ENCODE data around the gene NFATC1. TPM values are rescaled to one million over a fixed set of nuclear protein-coding genes. Genes with fewer than 3 reads are reported as not detected.

NFATC1 gene
- total RNA-seq, 4 donors from 2014 or later, result 5.3 to 19.1 (median 11.8) TPM

GRCh38 chr18:79471597-79471996, 75.9 kb downstream of the NFATC1 start:
- intact Hi-C loops (cut with DNase I; ENCODE audit: low total_unique reads), result loop anchor here (5.0 kb wide), 1 partner anchor 181 kb away; no protein-coding TSS in a partner anchor
- TF ChIP-seq CTCF (IDR thresholded peaks at IDR 0.05) (no peak), POLR2A (IDR thresholded peaks at IDR 0.05) (no peak), EP300 (IDR thresholded peaks at IDR 0.05; ENCODE audit: low read depth) (no peak), POLR2AphosphoS5 (IDR thresholded peaks at IDR 0.05) (no peak)
- H3K27ac ChIP-seq, result no peak overlapping the region
- H3K36me3 ChIP-seq, result no peaks in the 10 kb centered on the region
- H3K4me1 ChIP-seq, result no peaks in the 10 kb centered on the region
- no peak overlapping the region for H3K4me3 ChIP-seq
- DNase-seq, result no peak
- no peaks in the 10 kb centered on the region for H3K27me3 ChIP-seq
- in situ Hi-C loops (cut with MboI; ENCODE audit: low pct_ligation_motif_present in 1 of 4, low pct_unique_long_range_greater_than_20kb in 1 of 4, low sequenced_read_pairs in 3 of 4), result no loop called here
- WGBS, 2 donors (ENCODE audit: low coverage in 1 of 2), result 92% methylated on average over 16 of the region's 16 CpGs; no CpG with 5 or more reads in 1 of the 2 donors
- H3K9me3 ChIP-seq, result no peaks in the 10 kb centered on the region

- Histone ChIP-seq H3K27ac (no peak overlapping the region), H3K4me1 (no peaks in the 10 kb centered on the region), H3K36me3 (no peaks in the 10 kb centered on the region), H3K9me3 (no peaks in the 10 kb centered on the region), H3K27me3 (no peaks in the 10 kb centered on the region), H3K4me3 (no peak overlapping the region)
- WGBS, 2 donors (ENCODE audit: low coverage in 1 of 2), result 97% methylated on average over 6 of the region's 10 CpGs; no CpG with 5 or more reads in 1 of the 2 donors
- no peak for DNase-seq
- intact Hi-C loops (cut with DNase I; ENCODE audit: low total_unique reads), result loop anchor here (5.0 kb wide), 1 partner anchor 180 kb away; no protein-coding TSS in a partner anchor
- TF ChIP-seq CTCF (IDR thresholded peaks at IDR 0.05) (no peak), POLR2AphosphoS5 (IDR thresholded peaks at IDR 0.05) (no peak), EP300 (IDR thresholded peaks at IDR 0.05; ENCODE audit: low read depth) (no peak), POLR2A (IDR thresholded peaks at IDR 0.05) (no peak)
- in situ Hi-C loops (cut with MboI; ENCODE audit: low pct_ligation_motif_present in 1 of 4, low pct_unique_long_range_greater_than_20kb in 1 of 4, low sequenced_read_pairs in 3 of 4), result no loop called here
These were observed 76.4 kb downstream of the NFATC1 start for GRCh38 chr18:79472176-79472575.

GRCh38 chr18:79472946-79473345, 77.2 kb downstream of the NFATC1 start:
- Histone ChIP-seq H3K4me1 (no peaks in the 10 kb centered on the region), H3K4me3 (no peak overlapping the region), H3K27me3 (no peaks in the 10 kb centered on the region), H3K9me3 (no peaks in the 10 kb centered on the region), H3K27ac (no peak overlapping the region), H3K36me3 (no peaks in the 10 kb centered on the region)
- intact Hi-C loops (cut with DNase I; ENCODE audit: low total_unique reads), result loop anchor here (5.0 kb wide), 1 partner anchor 179 kb away; no protein-coding TSS in a partner anchor
- WGBS, 2 donors (ENCODE audit: low coverage in 1 of 2), result 91 to 100% methylated on average over 2 to 13 of the region's 13 CpGs
- no peak for TF ChIP-seq POLR2A (IDR thresholded peaks at IDR 0.05)
- no peak for TF ChIP-seq EP300 (IDR thresholded peaks at IDR 0.05; ENCODE audit: low read depth)
- TF ChIP-seq POLR2AphosphoS5 (IDR thresholded peaks at IDR 0.05), result no peak
- TF ChIP-seq CTCF (IDR thresholded peaks at IDR 0.05), result no peak
- no peak for DNase-seq
- in situ Hi-C loops (cut with MboI; ENCODE audit: low pct_ligation_motif_present in 1 of 4, low pct_unique_long_range_greater_than_20kb in 1 of 4, low sequenced_read_pairs in 3 of 4), result no loop called here

GRCh38 chr18:79476031-79476917, 80.5 kb downstream of the NFATC1 start:
- no peak overlapping the region for H3K4me3 ChIP-seq
- no peak for DNase-seq
- H3K9me3 ChIP-seq, result no peaks in the 10 kb centered on the region
- H3K4me1 ChIP-seq, result no peaks in the 10 kb centered on the region
- TF ChIP-seq CTCF (IDR thresholded peaks at IDR 0.05) (no peak), EP300 (IDR thresholded peaks at IDR 0.05; ENCODE audit: low read depth) (no peak), POLR2A (IDR thresholded peaks at IDR 0.05) (no peak), POLR2AphosphoS5 (IDR thresholded peaks at IDR 0.05) (no peak)
- H3K27me3 ChIP-seq, result no peaks in the 10 kb centered on the region
- H3K36me3 ChIP-seq, result no peaks in the 10 kb centered on the region
- H3K27ac ChIP-seq, result no peak overlapping the region
- in situ Hi-C loops (cut with MboI; ENCODE audit: low pct_ligation_motif_present in 1 of 4, low pct_unique_long_range_greater_than_20kb in 1 of 4, low sequenced_read_pairs in 3 of 4) (no loop called here), intact Hi-C loops (cut with DNase I; ENCODE audit: low total_unique reads) (no loop called here)
- 94% methylated on average over 54 of the region's 54 CpGs; no CpG with 5 or more reads in 1 of the 2 donors for WGBS, 2 donors (ENCODE audit: low coverage in 1 of 2)

All from transverse colon (tissue), 4 donors.